NCI-H146 (cell line): ENCODE data around the gene PPM1J.
"Not testable (repeated sequence)": the region's sequence is repeated elsewhere in the genome, so short reads cannot be mapped to it uniquely, and the experiment has no call there.

ENCODE experiments used
- DNase-seq: peaks from one replicate; lab custom pipeline; 2025; lab: John Stamatoyannopoulos, UW

PPM1J gene

DNA sequence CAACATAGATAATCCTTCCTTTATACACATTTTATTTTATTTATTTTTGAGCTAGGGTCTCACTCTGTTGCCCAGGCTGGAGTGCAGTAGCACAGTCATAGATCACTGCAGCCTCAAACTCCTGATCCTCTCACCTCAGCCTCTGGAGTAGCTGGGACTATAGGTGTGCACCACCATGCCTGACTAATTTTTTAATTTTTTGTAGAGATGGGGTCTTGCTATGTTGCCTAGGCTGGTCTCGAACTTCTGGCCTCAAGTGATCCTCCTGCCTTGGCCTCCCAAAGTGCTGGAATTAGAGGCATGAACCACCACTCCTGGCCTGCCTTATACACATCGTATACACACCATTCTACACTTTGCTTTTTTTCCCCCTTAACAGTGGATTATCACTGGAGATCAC lies 6.2 kb upstream of the PPM1J start:
- not testable (repeated sequence) for DNase-seq

DNA sequence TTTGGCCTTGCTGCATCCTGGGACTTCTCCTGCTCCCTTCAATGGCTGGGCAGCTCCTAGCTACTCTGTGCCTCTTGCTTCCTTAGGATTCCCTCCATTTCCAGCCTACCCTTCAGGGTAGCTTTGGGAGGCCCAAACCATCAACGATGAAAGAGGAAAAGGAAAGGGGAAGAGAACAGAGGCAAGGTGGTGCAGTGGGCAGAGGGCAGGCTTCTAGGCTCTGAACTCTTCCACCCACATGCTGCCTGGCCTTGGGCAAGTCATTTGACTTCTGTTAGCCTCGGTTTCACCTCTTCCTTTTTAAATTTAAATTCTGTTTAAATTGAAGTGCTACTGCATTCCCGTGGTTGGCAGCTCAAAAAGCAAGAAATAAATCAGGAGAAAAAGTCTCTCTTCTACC lies 5.7 kb upstream of the PPM1J start:
- DNase-seq, result no peak

DNA sequence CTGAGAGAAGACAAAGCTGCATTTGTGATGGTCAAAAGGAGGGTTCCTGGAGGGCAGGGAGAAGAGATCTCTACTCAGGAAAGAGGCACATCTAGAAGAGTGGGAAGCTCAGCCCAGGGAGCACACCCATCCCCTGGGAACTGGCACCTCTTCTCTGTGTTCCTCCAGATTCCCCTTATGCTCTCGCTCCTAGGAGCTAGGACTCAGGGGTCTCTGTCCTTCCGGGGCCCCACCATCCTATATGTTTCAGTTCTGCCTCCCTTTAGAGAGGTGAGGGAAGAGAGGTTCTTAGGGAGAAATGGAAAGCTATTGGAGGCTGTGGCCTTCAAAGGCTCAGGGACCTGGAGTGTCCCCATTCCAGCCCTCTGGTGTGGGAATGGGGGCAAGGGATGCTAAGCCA lies 4.6 kb upstream of the PPM1J start:
- no peak for DNase-seq

DNA sequence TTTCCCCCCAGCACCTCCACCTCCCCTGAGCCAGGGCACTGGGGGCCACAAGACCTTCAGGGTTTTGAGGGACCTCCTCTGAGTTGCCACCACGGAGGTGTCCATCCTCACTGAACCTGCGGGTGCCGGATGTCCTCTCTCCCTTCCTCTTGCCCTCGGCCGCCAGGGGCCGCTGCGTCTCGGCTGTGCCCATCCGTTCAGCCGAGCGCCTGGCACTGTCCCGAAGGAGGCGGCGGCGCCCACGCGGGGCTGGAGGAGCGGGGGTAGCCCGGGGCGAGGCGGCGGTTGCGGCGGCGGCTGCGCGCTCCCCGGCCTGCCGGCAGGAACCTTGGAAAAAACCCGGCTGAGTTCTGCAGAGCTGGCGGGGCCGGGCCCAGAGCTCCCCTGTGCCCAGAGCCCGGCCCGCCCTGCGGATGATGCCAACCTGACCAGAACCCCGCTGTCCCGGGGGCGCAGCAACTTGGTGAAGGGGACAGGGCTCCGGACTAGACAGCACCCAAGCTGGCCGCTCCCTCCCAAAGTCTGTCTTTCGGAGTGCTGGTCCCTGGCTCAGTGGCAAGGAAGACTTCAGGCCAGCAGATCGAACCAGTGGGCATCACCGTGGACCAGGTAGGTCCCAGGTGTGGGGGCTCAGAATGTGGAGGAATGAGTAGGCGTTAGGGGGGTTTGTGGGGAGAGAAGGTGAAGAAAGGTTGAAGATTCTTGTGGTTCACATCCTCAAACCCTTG lies 3.7 kb upstream of the PPM1J start:
- peak; percentile 68 for DNase-seq

DNA sequence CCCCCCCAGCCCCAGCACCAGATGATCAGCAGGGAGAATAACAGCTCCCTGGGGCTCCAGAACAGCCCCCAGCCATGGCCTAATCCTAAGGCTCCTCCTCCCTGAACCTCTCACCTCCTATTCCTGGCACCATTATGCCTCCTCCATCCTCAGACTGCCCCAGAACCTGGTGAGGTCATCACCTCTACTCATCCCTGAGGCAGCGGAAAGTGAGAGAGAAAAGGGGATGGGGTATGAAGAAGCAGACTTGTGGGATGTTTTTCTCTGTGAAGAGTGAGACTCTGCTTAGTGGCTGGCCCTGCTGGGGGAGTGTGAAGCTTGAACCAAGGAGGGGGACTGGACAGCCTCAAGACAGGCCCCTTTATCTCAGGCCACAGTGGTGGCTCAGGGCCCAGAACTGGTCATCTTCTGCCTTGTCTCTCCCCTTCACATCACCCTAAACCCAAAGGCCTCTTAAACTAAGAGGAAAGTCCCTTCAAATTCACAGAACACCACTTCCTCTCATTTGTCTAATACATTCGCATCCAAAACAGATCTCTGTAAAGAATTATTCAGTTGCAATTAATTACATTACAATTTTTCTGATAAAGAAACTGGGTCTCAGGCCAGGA lies 2.2 kb upstream of the PPM1J start:
- DNase-seq, result no peak

DNA sequence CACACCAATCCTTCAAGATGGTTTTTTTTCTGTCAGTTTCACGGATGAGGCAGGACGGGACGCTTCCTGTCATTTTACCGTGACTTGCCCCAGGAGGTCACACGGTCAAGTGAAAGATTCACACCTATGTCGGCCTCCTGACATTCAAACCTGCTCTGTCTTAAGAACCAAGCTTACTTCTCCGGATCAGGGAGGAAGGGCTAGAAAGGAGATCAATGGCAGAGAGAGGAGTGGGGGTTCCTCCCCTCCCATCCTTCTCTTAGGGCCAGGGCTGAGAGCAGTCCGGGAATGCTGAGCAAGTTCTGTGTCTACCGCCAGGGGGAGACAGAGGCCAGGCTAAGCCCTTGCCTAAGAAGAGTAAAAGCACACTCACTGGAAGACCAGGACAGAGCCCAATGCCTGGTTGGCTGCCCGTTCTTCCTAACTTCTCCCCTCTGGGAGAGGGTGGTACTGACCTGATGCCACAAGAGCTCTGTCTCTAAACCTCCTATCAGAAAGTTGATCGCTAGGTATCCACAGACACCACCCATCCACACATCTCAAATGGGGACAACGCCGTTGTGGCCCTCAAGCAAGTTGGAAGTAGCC lies 1.1 kb upstream of the PPM1J start:
- DNase-seq, result peak; percentile 79

DNA sequence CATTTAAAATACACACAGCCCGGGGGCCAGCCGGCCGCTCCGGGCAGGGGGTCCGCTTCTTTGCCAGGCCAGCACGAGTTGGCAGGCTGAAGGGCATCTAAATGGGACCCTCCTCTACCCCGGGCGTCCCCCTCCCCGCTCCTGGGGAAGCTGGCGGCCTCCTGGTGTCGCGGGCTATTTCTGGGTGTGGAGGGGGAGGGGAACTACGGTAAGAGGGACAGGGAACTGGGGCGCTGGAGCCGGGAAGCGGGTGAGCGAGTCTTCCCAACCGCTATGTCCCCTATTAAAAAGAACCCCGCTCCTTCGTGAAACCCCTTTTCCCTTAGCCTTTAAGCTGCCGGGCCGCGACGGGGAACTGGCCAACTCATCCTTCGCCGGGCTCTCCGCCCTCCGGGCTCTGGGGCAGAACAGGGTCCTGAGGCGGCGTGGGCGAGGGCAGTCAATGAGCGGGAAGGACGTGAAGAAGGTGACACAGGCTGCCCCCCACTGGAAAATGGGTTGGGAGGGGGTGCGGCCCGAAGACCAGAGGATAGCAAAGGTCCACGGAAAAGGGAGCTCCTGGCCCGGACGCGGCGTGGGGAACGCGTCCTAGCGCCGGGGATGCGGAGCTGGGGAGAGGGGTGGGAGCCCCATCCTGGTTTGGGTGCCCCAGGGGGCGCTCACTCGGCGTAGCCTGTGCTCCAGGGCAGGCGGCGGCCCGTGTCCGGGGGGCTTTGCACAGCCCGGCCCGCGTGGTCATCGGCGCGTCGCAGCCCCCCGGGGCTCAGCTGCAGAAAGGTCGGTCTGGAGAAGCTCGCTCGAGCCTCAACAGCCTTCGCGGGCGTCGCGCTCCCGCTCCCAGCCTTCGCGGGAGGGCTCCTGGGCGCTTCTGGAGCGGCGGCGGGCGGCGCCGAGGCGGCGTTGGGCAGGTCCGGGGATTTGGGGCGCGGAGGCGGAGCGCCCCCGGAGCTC lies 544 bp downstream of the PPM1J start:
- peak; percentile 22 for DNase-seq

DNA sequence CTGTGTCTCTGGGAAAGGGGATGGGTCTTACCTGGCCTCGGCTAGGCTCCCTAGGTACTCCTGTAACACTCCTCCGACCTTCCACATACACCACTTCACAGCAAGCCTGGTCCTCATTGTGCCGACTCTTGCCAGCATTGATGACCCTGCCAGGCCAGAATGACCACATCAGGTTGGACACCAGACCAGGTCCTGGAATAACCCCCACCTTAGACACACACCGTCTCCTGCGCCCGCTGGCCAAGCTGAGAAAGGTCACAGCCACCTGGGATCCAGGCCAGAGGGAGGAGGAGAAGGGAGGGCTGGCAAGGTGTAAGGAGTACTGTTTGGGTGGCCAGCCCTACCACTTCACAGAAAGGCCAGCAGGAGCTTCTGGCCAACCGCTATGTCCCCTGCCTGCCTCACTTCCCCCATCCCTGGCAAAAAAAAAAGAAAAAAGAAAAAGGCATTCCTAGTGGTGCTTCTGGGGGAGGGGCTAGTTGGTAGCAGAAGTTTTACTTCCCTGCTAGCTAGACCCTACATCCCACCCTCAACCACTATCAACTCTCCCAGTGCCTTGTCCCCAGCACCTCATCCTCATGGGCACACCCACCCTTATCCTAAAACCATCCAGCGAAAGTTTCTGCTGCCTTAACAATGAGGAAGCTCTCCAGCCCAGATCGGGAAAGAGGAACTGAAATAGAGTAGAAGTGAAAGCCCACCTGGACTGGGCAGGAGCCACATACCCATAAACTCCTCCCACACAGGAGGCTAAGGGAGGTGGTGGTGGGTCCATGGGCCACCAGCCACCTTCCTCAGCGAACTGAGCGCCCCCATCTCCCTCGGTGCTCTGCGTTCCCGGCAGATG lies 1.4 kb downstream of the PPM1J start:
- DNase-seq, result no peak

DNA sequence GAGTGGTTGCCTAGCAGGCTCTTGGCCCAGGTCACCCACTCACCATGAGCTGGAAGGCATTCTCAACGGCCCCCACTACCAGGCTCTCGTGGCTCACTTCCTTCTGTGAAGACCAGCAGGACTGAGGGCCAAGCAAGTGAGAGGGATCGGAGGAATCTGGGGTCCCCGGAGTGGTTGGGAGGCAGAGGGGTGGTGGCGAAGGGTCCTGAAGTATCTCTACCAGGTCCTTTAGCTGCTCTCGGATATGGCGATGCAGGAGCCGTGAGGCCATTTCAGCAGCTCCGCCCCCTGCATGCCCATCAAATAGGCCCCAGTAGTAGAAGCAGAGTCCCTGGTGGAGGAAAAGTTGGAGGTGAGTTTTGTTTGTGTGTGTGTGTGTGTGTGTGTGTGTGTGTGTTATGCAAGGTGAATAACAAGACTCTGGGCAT lies 2.4 kb downstream of the PPM1J start:
- no peak for DNase-seq

DNA sequence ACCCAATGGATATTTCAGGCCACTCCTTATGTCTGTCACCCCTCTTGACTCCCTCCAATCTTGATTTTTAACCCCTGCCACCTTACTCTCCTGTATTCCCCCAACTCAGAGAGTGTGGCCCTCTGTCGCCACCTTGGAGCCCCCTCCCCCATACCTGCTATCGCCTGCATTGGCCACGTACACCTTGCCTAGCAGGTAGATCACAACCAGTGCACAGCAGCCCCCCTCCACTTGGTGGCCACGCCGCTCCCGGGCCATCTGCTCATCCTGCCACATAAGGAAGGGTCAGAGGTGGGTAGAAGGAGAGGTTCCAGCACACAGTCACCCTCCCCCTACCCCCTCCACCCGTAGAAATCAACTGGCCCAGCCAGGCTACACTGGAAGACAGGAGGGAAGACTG lies 2.9 kb downstream of the PPM1J start:
- DNase-seq, result no peak

DNA sequence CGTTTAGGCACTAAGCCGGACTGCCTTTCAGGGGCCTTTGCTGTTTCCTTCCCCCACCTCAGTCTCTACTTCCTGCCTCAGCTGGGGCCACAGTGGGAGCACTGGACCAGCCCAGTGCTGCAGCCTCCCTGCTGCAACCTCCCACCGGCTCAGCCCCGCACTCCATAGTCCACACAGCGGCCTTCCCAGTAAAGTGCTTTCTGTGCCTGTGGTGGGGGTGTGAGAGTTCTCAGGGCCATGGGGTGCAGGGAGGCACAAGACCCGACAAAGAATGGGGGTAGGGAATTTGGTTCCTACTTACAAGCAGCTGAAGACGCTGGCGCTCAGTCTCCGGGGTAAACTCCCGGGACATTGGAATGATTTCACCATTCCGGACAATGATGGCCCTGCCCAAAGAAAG lies 3.5 kb downstream of the PPM1J start:
- no peak for DNase-seq

DNA sequence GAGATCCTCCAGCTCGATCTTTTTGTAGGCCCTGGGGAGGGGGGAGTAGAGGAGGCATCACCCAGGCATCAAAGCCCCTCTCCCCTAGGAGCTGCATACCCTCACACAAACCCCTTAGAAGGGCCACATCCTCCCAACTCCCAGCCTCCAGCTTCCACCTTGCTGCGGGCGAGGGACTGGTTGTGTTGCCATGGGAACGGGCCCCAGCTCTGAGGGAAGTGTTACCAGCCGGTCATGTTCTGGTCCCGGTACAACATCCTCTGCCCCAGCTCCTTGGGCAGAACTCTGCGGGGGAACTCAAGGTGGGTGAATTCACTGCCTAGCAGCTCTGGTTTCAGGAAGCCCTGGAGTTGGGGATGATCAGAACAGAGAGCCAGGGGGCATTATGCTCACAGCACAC lies 4.1 kb downstream of the PPM1J start:
- peak; percentile 10 for DNase-seq

DNA sequence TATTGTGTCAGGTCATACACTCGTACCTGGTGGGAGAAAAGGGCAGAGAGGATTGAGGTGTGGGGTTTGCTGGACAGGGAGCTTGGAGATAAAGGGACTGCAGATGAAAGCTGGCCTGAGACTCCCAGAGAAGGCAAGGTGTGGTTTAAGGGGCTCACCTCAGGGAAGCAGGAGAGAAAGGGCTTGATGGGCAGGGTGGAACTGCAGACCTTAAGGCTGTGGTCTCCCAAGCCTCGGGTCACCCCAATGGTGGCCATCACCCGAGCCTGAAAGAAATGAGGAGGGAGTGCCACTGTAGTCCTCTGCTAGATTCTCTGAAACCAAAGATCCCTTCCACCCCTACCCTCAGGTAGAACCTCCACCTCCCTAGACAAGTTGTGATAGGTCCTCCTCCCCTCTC lies 4.5 kb downstream of the PPM1J start:
- no peak for DNase-seq

DNA sequence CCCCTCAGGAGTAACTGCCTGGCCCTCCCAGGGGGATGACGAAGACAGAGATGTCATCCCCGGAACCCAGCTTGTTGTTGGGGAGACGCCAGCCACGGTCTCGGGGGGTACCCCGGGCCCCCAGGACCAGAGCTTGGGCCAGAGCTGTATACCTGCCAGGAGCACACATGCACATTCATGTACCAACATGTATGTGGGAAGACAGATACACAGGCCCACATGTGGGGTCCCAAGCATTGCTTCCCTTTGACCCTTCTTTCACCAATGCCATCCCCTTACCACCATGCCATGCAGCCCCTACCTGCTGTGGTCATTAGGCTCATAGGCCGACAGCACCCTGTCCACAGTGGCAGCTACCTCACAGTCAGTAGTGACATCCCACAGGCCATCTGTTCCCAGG lies 5.0 kb downstream of the PPM1J start:
- no peak for DNase-seq

DNA sequence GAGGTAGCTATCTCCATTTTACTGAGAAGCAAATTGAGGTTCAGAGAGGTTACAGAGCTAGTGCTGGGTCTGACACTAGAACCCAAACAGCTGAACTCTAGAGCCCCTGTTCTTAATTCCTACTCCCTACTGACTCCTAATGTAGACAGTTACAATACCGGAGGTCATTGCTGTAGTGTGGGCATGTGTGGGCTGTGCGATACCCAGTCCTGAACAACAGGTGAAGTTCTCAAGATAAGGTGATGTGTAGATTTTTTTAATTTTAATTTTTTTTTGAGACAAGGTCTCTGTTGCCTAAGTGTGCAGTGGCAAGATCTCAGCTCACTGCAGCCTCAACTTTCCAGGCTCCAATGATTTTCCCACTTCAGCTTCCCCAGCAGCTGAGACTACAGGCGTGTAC lies 6.6 kb downstream of the PPM1J start:
- no peak for DNase-seq

DNA sequence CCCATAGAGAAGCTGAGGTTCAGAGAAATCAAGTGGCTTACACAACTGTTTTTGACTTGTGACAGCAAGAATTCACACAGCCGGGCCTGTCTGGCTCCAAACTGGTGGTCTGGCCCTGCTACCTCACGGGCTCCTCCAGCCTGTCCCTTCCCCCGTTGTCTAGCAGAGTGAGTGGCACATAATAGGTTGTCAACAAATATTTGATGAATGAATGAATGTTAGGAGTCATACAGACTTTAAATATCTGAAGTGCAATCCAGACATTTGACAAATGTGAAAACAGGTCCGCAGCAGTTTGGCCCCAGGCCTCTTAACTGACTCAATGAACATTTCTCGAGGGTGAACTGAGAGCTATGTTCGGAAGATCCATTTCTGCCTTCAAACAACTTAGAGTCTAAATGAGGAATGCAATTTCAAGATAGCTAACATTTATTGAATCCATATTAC lies 7.1 kb downstream of the PPM1J start:
- DNase-seq, result no peak

DNA sequence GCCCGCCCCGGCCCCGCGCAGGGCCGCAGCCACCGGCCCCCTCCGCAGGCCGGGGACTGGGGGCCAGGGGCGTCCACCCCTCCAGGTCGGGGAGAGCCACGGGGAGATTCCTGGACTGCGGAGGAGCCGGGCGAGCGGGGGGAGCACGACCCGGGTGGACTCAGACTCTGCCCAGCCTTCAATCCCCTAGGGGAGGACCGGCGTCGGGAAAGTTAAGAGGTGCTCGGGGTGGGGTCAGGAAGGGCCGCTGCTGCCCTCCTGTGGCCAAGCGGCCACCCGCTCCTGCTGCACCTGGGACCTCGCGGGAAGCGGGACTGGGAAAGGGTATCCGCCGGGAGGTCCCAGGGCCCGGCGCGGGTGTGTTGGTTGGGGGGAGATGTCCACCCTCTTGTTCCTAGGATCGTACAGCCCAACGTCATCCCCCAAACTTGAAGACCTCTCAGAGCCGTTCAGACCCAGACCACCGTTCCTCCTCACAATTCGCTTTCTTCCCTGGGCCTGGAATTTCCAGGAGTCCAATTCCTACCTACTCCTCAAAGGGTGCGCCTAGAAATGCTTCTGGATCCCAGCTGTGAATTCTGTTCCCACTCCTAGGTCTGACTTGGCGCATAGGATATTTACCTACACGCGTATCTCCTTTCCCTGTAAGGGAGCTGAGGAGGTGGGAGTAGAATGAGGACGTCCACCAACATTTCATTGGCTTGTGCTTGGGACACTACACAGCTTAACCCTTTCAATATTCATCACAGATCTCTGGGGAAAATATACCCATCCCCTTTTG lies 7.7 kb downstream of the PPM1J start:
- peak; percentile 86 for DNase-seq

DNA sequence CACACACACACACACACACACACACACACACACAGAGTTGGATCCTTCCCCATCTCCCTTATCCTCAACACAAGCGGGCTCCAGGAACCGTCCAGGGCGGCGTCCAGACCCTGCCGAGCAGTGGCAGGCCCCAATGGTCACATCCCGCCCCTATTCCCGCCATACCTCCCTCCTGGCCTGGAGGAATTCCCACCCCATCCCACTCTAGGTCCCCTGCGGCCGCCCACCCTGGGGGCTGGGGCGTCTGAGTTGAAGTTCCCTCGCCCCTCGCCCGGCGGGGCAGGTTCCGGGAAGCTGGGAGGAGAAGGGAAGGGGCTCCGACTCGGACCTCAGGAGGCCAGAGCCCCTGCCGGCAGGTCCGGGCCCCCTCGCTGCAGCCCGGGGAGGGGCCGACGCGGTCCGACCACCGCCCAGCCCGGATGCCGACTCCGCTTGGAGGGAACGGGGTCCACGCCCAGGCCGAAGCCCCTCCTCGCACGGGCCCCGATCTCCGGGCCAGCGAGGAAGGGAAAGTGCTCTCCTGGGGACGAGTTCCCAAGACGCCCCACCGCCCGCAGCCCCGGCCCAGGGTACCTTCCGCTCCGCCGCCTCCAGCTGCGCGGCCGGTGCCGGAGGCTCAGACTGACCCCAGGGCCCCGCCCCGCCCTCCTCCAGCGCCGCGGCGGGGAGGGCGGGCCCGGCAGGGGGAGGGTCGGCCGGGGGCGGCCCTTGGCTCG lies 8.5 kb downstream of the PPM1J start, which contains the start of gene RHOC:
RHOC (minus strand) TSS at position 623 of the 716 bp plus-strand sequence. CDS start 3,328 bp downstream, outside the sequence.
- DNase-seq, result peak; percentile 80

DNA sequence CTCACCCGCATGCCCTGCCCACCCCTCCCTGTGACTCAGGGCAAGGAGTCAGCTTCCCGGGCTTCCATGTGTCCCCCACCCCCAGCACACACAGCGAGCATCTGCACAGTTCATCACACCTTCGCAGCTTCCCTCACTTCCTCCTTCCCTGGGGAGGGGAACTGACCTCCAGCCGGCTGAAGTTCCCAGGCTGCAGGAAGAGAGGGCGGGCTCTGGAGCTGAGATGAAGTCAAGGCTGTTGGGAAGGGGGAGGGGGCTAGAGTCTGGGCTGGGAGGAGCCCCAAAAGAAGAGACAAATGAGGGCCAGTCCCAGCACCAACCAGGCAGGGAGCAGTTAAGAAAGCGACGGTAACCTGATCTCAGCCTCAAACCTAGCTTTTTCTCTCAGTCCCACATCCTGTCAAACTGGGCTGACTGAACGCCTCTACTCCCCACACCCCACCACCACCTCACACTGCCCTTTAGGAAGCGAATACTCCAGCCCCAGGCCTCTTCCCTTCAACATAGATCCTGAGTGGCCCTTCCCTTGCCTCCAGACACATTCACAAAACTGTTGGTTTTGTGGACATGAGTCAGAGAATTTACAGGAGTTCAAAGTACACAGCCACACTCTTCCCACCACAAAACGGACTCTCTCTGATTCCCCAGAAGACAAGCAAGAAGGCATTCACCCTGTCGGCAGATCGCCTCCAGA lies 10.1 kb downstream of the PPM1J start:
- DNase-seq, result peak; percentile 75
